H1 (cell line): ENCODE measurements around the gene SH3RF2. TPM values are rescaled to one million over a fixed set of nuclear protein-coding genes. Genes with fewer than 3 reads are reported as not detected.

Experiments
- CTCF ChIA-PET: fragments of 300-600 bp; sonication (Branson Sonifier 250); formaldehyde crosslinking; loops from one replicate; lab custom pipeline; 2021; ENCODE audit not compliant: partially characterized antibody; lab: Charles Lee
- POLR2A ChIA-PET: fragments of 300-600 bp; sonication (Branson Sonifier 250); formaldehyde crosslinking; loops from one replicate; lab custom pipeline; 2021; ENCODE audit warnings: inconsistent platforms; ENCODE audit not compliant: partially characterized antibody; lab: Charles Lee
- DNase-seq, 2 experiments: peaks; one replicate each; pipeline versions ENCODE4 v3.0.0 to v3.0.0-alpha.2; 2010 to 2022; ENCODE audit warnings: low spot score in 2 of 2, low read depth in 1 of 2, mixed read lengths in 1 of 2
- FAIRE-seq: peaks from 2 replicates; lab custom pipeline; 2011; peaks lifted over from hg19 to GRCh38; lab: Jason Lieb, UNC
- H2AFZ ChIP-seq: 2 replicates; pipeline ENCODE4 v1.8.1; 2012; ENCODE audit warnings: low read length, inconsistent platforms
- H2AK5ac ChIP-seq: 2 replicates; pipeline ENCODE4 v1.6.1; 2013; ENCODE audit warnings: low read depth, low read length
- H2BK120ac ChIP-seq: replicated peaks from 2 replicates; pipeline ENCODE3; 2013; ENCODE audit warnings: low read depth, low read length, inconsistent platforms
- H2BK12ac ChIP-seq: 2 replicates; pipeline ENCODE4 v1.6.1; 2013; ENCODE audit warnings: low read depth, low read length
- H2BK15ac ChIP-seq: 2 replicates; pipeline ENCODE4 v1.6.1; 2013; ENCODE audit warnings: low read length
- H2BK20ac ChIP-seq: 2 replicates; pipeline ENCODE4 v1.6.1; 2013; ENCODE audit warnings: low read length
- H2BK5ac ChIP-seq: 2 replicates; pipeline ENCODE4 v1.6.1; 2013; ENCODE audit warnings: low read depth, low read length
- H3K14ac ChIP-seq: 2 replicates; pipeline ENCODE4 v1.6.1; 2013; ENCODE audit warnings: inconsistent platforms; ENCODE audit not compliant: insufficient read length
- H3K18ac ChIP-seq: 2 replicates; pipeline ENCODE4 v1.6.1; 2013; ENCODE audit warnings: low read length; ENCODE audit errors: extremely low read depth
- H3K23ac ChIP-seq: 2 replicates; pipeline ENCODE4 v1.6.1; 2013; ENCODE audit warnings: inconsistent platforms; ENCODE audit not compliant: insufficient read length
- H3K23me2 ChIP-seq: 2 replicates; pipeline ENCODE4 v1.6.1; 2013; ENCODE audit warnings: low read depth, low read length
- H3K27ac ChIP-seq: 2 replicates; pipeline ENCODE4 v1.6.1; 2011; ENCODE audit warnings: low read depth, low read length, inconsistent platforms
- H3K27me3 ChIP-seq, 4 experiments: replicated peaks in 1 of 4; 1 replicate in 1 of 4; 2 replicates in 3 of 4; pipeline versions ENCODE4 v1.6.1 to v1.8.1; 2011 to 2013; ENCODE audit warnings: low read length in 3 of 4, mild to moderate bottlenecking in 3 of 4, inconsistent platforms in 2 of 4, mixed read lengths in 2 of 4, moderate library complexity in 1 of 4; ENCODE audit not compliant: control insufficient read depth in 3 of 4, insufficient read depth in 3 of 4; ENCODE audit errors: extremely low read depth in 1 of 4
- H3K36me3 ChIP-seq, 4 experiments: 2 replicates each; pipeline versions ENCODE4 v1.6.1 to v1.8.1; 2011 to 2013; ENCODE audit warnings: mild to moderate bottlenecking in 4 of 4, low read length in 3 of 4, moderate library complexity in 2 of 4, control low read depth in 1 of 4, inconsistent platforms in 1 of 4; ENCODE audit not compliant: insufficient read depth in 4 of 4, control insufficient read depth in 2 of 4
- H3K4ac ChIP-seq: replicated peaks from 2 replicates; pipeline ENCODE3; 2013; ENCODE audit warnings: low read length, low read depth, mixed read lengths, inconsistent platforms; ENCODE audit not compliant: insufficient read length
- H3K4me1 ChIP-seq, 4 experiments: replicated peaks in 1 of 4; 1 replicate in 1 of 4; 2 replicates in 3 of 4; pipeline versions ENCODE4 v1.6.1 to v1.8.1; 2011 to 2013; ENCODE audit warnings: low read length in 3 of 4, inconsistent platforms in 2 of 4, mixed read lengths in 1 of 4; ENCODE audit not compliant: insufficient read depth in 4 of 4, control insufficient read depth in 3 of 4
- H3K4me2 ChIP-seq, 2 experiments: 2 replicates each; pipeline versions ENCODE4 v1.6.1 to v1.8.1; 2011 to 2013; ENCODE audit warnings: low read depth in 2 of 2, low read length in 2 of 2, control low read depth in 1 of 2, inconsistent platforms in 1 of 2, mild to moderate bottlenecking in 1 of 2; ENCODE audit not compliant: insufficient read depth in 1 of 2
- H3K4me3 ChIP-seq, 4 experiments: fragments of 200-600, 300-600 bp in 1 of 4; sonication (generic), shearing (Covaris generic), sonication (Bioruptor Twin) in 1 of 4; 2 replicates each; pipeline versions ENCODE4 v1.5.1 to v1.8.1; 2011 to 2016; ENCODE audit warnings: low read length in 4 of 4, low read depth in 3 of 4, control low read depth in 2 of 4, inconsistent platforms in 2 of 4, mild to moderate bottlenecking in 2 of 4, mixed read lengths in 1 of 4, moderate library complexity in 1 of 4; ENCODE audit not compliant: insufficient read depth in 2 of 4; ENCODE audit errors: extremely low read depth in 1 of 4
- H3K56ac ChIP-seq: replicated peaks from 2 replicates; pipeline ENCODE3; 2013; ENCODE audit warnings: low read depth, mild to moderate bottlenecking, mixed read lengths, low read length, inconsistent platforms; ENCODE audit not compliant: insufficient read length
- H3K79me1 ChIP-seq: 2 replicates; pipeline ENCODE4 v1.6.1; 2013; ENCODE audit warnings: low read depth, low read length, control low read depth
- H3K79me2 ChIP-seq, 2 experiments: 2 replicates each; pipeline versions ENCODE4 v1.6.1 to v1.8.1; 2012 to 2013; ENCODE audit warnings: low read length in 2 of 2, mild to moderate bottlenecking in 2 of 2, inconsistent platforms in 1 of 2; ENCODE audit not compliant: insufficient read depth in 2 of 2, control insufficient read depth in 1 of 2
- H3K9ac ChIP-seq, 4 experiments: replicated peaks in 1 of 4; 1 replicate in 1 of 4; 2 replicates in 3 of 4; pipeline versions ENCODE4 v1.6.1 to v1.8.1; 2011 to 2013; ENCODE audit warnings: low read depth in 3 of 4, low read length in 3 of 4, control low read depth in 2 of 4, mild to moderate bottlenecking in 2 of 4, moderate library complexity in 2 of 4, inconsistent platforms in 1 of 4; ENCODE audit errors: extremely low read depth in 1 of 4
- H3K9me3 ChIP-seq, 2 experiments: 2 replicates each; pipeline versions ENCODE4 v1.6.1 to v1.8.1; 2012 to 2013; ENCODE audit warnings: mild to moderate bottlenecking in 2 of 2, moderate library complexity in 2 of 2, control low read depth in 1 of 2, inconsistent platforms in 1 of 2, low read depth in 1 of 2, low read length in 1 of 2, mixed read lengths in 1 of 2; ENCODE audit not compliant: insufficient read depth in 2 of 2
- H4K20me1 ChIP-seq, 2 experiments: replicated peaks in 1 of 2; 2 replicates each; pipeline versions ENCODE3 to v1.8.1; 2011 to 2013; ENCODE audit warnings: inconsistent platforms in 2 of 2, low read length in 2 of 2, mild to moderate bottlenecking in 1 of 2; ENCODE audit not compliant: insufficient read depth in 2 of 2, control insufficient read depth in 1 of 2
- H4K5ac ChIP-seq: 2 replicates; pipeline ENCODE4 v1.6.1; 2013; ENCODE audit warnings: low read length, low read depth, mixed read lengths, inconsistent platforms; ENCODE audit not compliant: insufficient read length
- H4K8ac ChIP-seq: 2 replicates; pipeline ENCODE4 v1.8.0; 2013; ENCODE audit warnings: mild to moderate bottlenecking, moderate library complexity, low read length, inconsistent platforms; ENCODE audit not compliant: insufficient read depth; ENCODE audit errors: extremely low read depth
- H4K91ac ChIP-seq: replicated peaks from 2 replicates; pipeline ENCODE3; 2013; ENCODE audit warnings: low read length, mixed read lengths, inconsistent platforms; ENCODE audit not compliant: insufficient read length
- BCL11A ChIP-seq, 2 experiments: IDR thresholded peaks; one replicate each; pipeline ENCODE4 v1.6.1; 2011; ENCODE audit warnings: low read depth in 2 of 2, low read length in 2 of 2, mild to moderate bottlenecking in 2 of 2
- CTCF ChIP-seq, 3 experiments: IDR thresholded peaks; 1 replicate in 2 of 3; 2 replicates in 1 of 3; pipeline versions ENCODE4 v1.5.1 to v1.6.1; 2011; ENCODE audit warnings: low read length in 3 of 3, mild to moderate bottlenecking in 3 of 3, inconsistent platforms in 2 of 3, low read depth in 1 of 3, moderate library complexity in 1 of 3; ENCODE audit not compliant: insufficient read depth in 1 of 3; ENCODE audit errors: control extremely low read depth in 1 of 3
- E2F6 ChIP-seq: IDR thresholded peaks from 2 replicates; pipeline ENCODE4 v1.6.1; 2012; ENCODE audit warnings: inconsistent platforms
- KDM1A ChIP-seq: fragments of 200-600, 300-600 bp; sonication (generic); IDR thresholded peaks from 2 replicates; pipeline ENCODE4 v1.7.1; 2016; ENCODE audit warnings: mild to moderate bottlenecking, low read length, borderline replicate concordance
- NANOG ChIP-seq: IDR thresholded peaks from 2 replicates; pipeline ENCODE4 v1.6.1; 2011; ENCODE audit warnings: low read length, low read depth, mild to moderate bottlenecking, inconsistent platforms; ENCODE audit not compliant: insufficient read depth, poor library complexity, severe bottlenecking
- RNF2 ChIP-seq: fragments of 200-900, 300-1000 bp; sonication (generic); IDR thresholded peaks from 2 replicates; pipeline ENCODE4 v1.7.1; 2016; ENCODE audit warnings: borderline replicate concordance, low read depth, mild to moderate bottlenecking, antibody characterized with exemption, low read length; ENCODE audit not compliant: poor library complexity, severe bottlenecking; ENCODE audit errors: missing control alignments
- SIX5 ChIP-seq: IDR thresholded peaks from 2 replicates; pipeline ENCODE4 v1.6.1; 2011; ENCODE audit warnings: mild to moderate bottlenecking, low read depth, low read length
- SP2 ChIP-seq: IDR thresholded peaks from 2 replicates; pipeline ENCODE4 v1.6.1; 2012; ENCODE audit warnings: mild to moderate bottlenecking, low read length, inconsistent platforms
- WGBS, 2 experiments: shearing (Covaris generic) in 1 of 2; methylation state at CpG; one replicate each; pipeline versions ENCODE4 v1.1.6 to v1.1.7; 2013 to 2015; ENCODE audit warnings: low lambda C conversion rate in 2 of 2, mixed read lengths in 2 of 2, inconsistent platforms in 1 of 2, low coverage in 1 of 2, missing lambda C conversion rate in 1 of 2; ENCODE audit not compliant: insufficient replicate concordance in 2 of 2, insufficient coverage in 1 of 2, insufficient read length in 1 of 2; ENCODE audit errors: extremely low coverage in 1 of 2, missing lambda C conversion rate in 1 of 2; 5-methylcytosine and 5-hydroxymethylcytosine counted together
- polyA plus RNA-seq, 7 experiments: library from polyadenylated mRNA; depleted of rRNA in 3 of 7; stranded (reverse) in 5 of 7; unstranded in 2 of 7; fragments of >200 nt in 5 of 7; fragments of 200-250 nt in 2 of 7; gene quantifications; 1 replicate in 5 of 7; 2 replicates in 1 of 7; 4 replicates in 1 of 7; pipeline versions ENCODE4 v1.2.1 to v1.2.3, GENCODE V29; 2011 to 2013; ENCODE audit warnings: missing spikeins in 2 of 7, mixed read lengths in 2 of 7
- total RNA-seq: library from RNA; stranded (reverse); fragmentation: NEBNext Ultra II Directional; extraction: Animal tissue kit (Norgen Biotek cat#: 25700); gene quantifications from 2 replicates; pipeline ENCODE4 v1.2.1, GENCODE V29; 2021

SH3RF2 gene
- total and polyA plus RNA-seq, 2 of the 8 experiments (the other 6 are each of a cell fraction or from before 2014, with no cell fraction given): 0.80 to 0.95 TPM

GRCh38 chr5:145960166-145960565, 23.8 kb downstream of the SH3RF2 start:
- 82% methylated on average over 1 of the region's 1 CpG; no CpG with 5 or more reads in 1 of the 2 experiments for WGBS, 2 experiments
- Histone ChIP-seq H2BK20ac (no peak overlapping the region), H3K36me3 (no peaks in the 10 kb centered on the region), H2AFZ (no peak overlapping the region), H3K56ac (no peak overlapping the region), H2BK5ac (no peak overlapping the region), H3K23me2 (no peaks in the 10 kb centered on the region), H3K27ac (no peak overlapping the region), H3K9me3 (no peaks in the 10 kb centered on the region), H3K14ac (no peak overlapping the region), H4K20me1 (no peaks in the 10 kb centered on the region), H2AK5ac (no peak overlapping the region), H3K4me2 (no peak overlapping the region), H3K79me1 (no peaks in the 10 kb centered on the region), H3K4ac (no peak overlapping the region), H3K23ac (no peak overlapping the region), H4K5ac (no peak overlapping the region), H4K91ac (no peak overlapping the region), H2BK15ac (no peak overlapping the region), H4K8ac (no peak overlapping the region), H3K4me3 (no peak overlapping the region), H3K79me2 (no peaks in the 10 kb centered on the region), H3K27me3 (no peaks in the 10 kb centered on the region), H2BK120ac (no peak overlapping the region), H2BK12ac (no peak overlapping the region), H3K4me1 (no peaks in the 10 kb centered on the region), H3K9ac (no peak overlapping the region), H3K18ac (no peak overlapping the region)
- no peak for DNase-seq
- FAIRE-seq: no peak
- ChIA-PET POLR2A (no interaction called here), CTCF (interaction anchor here (0.5 to 1.4 kb wide), 6 partner anchors 10 to 332 kb away, joined by 3 to 5 read pairs (median 3); no protein-coding TSS in a partner anchor)
- TF ChIP-seq BCL11A (IDR thresholded peaks at IDR 0.05; ENCODE audit: low read depth in 2 of 2, low read length in 2 of 2): no peak
- no peak for TF ChIP-seq KDM1A
- no peak for TF ChIP-seq NANOG
- TF ChIP-seq RNF2: no peak
- TF ChIP-seq CTCF (IDR thresholded peaks at IDR 0.05; ENCODE audit: control extremely low read depth in 1 of 3, insufficient read depth in 1 of 3, low read depth in 1 of 3, low read length in 3 of 3): no peak
- TF ChIP-seq SIX5: no peak
- no peak for TF ChIP-seq E2F6
- TF ChIP-seq SP2: no peak
